Stimulated activated CD4-positive, alpha-beta T cell treated with anti-CD3 and anti-CD28 coated beads, Interleukin-2, amount 100 ng/mL, for 4 hours (primary cell): Measurements from ENCODE around the gene PTRH1.

ENCODE experiments used
- DNase-seq: peaks from one replicate; pipeline ENCODE4 v3.0.0-alpha.2; 2020; ENCODE audit warnings: low read depth

PTRH1 gene

GRCh38 chr9:127741831-127742434 is 26.5 kb upstream of the PTRH1 start:
- DNase-seq = no peak

GRCh38 chr9:127739614-127740330 is 24.3 kb upstream of the PTRH1 start:
- DNase-seq = no peak

GRCh38 chr9:127738666-127739065 is 23.2 kb upstream of the PTRH1 start:
- no peak for DNase-seq

DNA sequence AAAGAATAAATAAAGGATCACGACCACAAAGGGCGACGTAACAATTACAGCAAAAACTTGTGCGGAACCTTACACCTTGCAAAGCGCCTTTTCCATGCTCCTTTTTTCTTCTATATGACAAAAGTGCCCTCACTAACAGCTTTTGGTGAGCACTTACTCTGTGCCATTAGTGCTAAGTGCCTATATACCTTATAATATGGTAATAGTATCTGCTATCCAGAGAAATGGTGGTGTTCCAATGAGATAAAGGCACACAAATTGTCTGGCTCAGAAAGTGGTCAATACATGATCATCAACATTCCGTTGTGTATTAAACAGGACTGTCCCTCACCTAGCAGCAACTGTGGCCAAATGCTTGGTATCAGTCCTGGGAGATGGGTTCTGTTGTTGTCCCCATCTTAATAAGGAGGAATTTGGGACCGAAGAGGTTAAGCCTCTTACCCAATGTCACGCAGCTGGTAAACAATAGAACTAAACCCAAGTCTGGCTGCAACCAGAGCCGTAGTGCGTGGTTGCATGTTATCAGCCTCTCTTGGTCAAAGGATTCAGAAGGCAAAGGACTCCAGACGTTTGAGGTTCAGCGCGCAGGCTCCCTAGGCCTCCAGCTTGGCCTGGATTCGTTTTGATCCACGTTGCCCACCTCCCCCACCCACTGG is 20.2 kb upstream of the PTRH1 start:
- DNase-seq = no peak

DNA sequence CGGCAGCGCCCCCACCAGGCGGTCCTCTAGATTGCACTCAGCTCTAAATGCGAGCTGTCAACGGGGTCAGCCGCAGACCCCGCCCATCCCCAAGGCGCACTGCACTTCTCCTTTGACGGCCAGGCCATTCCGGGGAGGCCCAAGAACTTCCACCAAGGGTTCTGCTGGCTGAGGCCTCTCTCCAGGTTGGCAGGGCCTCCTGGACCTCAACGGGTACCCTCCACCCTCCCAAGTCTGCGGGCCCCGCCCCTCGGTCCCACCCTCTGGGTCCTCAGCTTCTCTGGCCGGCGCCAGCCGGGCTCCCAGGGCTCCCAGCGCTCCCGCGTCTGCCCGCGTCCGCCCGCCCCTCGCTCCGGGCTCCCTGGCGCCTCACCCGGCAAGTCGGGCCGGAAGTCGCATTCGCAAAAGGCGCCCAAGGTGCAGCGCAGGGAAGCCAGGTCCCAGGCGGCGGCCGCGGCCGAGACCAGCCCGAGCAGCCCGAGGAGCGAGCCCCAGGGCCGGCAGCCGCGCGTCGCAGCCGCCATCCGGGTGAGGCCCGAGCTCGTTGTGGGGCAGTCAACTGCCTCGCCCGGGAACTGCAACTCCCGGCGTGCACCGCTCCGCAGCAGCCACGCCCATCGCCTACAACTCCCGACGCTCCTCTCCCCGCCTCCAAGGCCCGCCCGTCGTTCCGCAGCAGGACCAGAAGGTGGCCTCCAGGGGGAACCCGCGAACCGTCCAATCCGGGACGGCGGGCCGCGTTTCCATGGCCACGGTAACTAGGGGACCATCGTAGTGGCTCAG is 19.5 kb upstream of the PTRH1 start, which contains the start of gene TOR2A:
Gene TOR2A (minus strand): TSS at position 548 of the 783 bp plus-strand sequence. CDS start 24 bp downstream, at position 524.
- DNase-seq = peak; percentile 95

GRCh38 chr9:127734247-127734746 is 18.8 kb upstream of the PTRH1 start:
- DNase-seq = no peak

DNA sequence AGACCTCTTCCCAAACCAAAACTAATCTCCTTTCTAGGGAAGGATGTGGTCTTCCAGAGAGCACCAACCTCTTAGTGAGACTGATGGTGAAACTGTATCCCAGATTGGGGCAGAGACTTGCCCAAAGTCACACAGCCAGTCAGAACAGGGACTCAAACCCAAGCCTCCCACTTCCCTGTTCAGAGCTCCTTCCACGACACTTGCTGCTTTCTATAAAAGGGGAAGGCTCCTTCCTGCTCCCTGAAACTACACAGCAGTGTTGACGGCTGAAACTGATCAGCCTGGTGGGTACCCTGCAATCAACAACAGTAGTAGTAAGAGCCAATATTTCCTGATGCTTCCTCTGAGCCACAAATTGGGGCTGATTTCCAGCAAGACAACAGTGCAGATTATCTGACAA is 18.2 kb upstream of the PTRH1 start:
- no peak for DNase-seq

- no peak for DNase-seq
Measured at GRCh38 chr9:127732444-127732843, 17.0 kb upstream of the PTRH1 start.

- DNase-seq = no peak
Measured at GRCh38 chr9:127731938-127732337, 16.5 kb upstream of the PTRH1 start.

GRCh38 chr9:127730799-127731410 is 15.4 kb upstream of the PTRH1 start:
- no peak for DNase-seq

GRCh38 chr9:127730262-127730661 is 14.8 kb upstream of the PTRH1 start:
- DNase-seq = no peak

GRCh38 chr9:127729522-127730256 is 14.2 kb upstream of the PTRH1 start:
- no peak for DNase-seq

- DNase-seq = no peak
Measured at GRCh38 chr9:127728808-127729207, 13.3 kb upstream of the PTRH1 start.

DNA sequence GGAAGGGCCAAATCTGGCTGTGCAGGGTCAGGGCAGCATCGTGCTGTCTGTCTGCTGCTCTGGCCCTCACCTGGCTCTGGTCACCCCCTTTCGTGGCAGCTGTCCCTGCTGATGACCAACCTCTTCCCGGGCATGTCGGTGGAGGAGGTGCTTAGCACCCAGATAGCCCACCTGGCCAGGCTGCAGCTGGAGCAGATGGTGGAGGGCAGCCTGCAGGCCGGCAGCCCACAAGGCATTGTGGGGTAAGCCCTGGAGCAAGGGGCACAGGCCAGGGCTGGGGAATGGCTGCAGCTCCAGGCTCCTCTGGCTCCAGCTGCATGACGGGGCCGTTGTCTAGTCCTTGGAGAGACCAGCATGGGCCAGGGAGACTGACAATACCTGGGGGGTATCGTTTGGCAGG is 11.4 kb upstream of the PTRH1 start:
- DNase-seq = no peak

DNA sequence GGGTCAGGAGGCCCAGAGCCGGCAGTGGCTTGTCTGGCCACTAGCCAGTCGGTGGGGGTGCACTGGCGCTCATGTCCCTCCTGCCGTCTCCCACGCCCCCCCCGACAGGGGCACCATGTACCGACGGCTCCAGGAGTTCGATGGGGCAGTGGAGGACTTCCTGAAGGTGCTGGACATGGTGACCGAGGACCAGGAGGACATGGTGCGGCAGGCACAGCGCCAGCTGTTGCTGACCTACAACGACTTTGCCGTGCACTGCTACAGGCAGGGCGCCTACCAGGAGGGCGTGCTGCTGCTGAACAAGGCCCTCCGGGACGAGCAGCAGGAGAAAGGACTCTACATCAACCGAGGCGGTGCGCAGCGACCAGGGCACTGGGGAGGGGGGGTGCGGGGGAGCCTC is 8.5 kb upstream of the PTRH1 start:
- DNase-seq = no peak

- DNase-seq = no peak
Measured at GRCh38 chr9:127723444-127723843, 8.0 kb upstream of the PTRH1 start.

DNA sequence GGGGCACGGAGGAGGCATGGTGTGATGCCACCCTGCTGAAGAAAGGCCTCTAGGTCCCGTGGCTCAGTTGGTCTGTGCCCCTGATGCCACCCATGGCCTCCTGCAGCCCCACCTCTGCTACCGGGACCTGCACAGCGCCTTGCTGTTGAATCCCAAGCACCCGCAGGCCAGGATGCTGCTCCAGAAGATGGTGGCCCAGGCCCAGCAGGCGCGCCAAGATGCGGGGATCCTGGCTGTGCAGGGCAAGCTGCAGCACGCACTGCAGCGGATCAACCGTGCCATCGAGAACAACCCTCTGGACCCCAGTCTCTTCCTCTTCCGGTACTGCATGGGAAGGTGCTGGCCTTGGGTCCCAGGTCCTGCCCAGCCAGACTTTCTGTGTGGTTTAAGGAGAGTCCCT is 7.5 kb upstream of the PTRH1 start:
- DNase-seq = no peak

DNA sequence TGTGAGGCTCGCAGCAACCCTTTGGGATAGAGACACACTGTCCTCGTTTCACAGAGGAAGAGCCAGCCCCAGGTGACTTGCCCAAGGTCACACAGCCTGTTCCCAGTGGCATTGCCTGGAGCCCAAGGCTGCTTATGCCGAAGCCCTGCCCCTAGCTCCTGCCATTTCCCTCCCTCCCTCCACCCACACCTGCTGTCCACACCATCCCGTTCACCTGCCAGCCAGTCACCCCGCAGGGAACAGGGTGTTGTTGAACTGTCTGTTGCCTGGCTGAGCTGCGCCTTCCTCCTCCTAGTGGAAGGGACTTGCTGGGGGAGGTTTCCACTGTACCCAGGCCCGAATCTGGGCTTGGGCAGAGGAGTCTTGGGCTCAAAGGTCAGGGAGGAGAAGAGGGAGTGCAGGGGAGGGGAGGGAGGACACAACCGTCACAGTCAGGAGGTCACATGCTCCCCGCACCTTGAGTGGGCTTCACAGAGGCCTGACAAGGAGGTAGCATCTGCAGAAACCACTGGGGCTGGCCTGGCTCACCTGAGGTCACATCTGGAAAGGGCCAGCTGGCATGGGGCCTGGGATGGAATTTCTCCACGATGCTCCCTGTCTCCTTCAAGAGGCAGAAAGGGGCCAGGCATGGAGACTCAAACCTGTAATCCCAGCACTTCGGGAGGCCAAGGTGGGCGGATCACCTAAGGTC is 6.7 kb upstream of the PTRH1 start:
- no peak for DNase-seq

DNA sequence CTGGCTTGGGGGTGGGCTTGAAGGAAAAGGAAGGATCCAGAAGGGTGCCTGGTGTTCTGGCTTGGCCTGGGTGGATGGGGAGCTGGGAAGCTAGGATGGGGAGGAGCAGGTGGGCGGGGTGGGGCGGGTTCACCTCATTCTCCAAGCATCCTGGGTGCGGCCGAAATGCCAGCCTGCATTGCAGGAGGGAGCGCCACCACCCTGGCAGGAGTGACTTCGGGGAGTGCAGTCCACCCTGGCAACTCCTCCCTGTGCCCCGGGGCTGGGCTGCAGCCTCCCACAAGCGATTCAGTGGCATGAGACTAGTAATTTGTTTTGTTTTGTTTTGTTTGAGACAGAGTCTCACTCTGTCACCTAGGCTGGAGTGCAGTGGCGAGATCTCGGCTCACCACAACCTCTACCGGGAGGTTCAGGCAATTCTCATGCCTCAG is 5.9 kb upstream of the PTRH1 start:
- no peak for DNase-seq

- no peak for DNase-seq
Measured at GRCh38 chr9:127720865-127721227, 5.4 kb upstream of the PTRH1 start.
